GM12878 (cell line): ENCODE data around the gene IRF8. TPM values are rescaled to one million over a fixed set of nuclear protein-coding genes. Genes with fewer than 3 reads are reported as not detected.
A peak's percentile ranks its signal among the peaks of the same experiment; 100 is the strongest.

ENCODE experiments used
- BMI1 ChIP-seq: fragments of 450-650 bp; IDR thresholded peaks from 2 replicates; pipeline ENCODE4 v1.6.1; 2016; ENCODE audit warnings: mild to moderate bottlenecking, moderate library complexity, borderline replicate concordance
- CHD1 ChIP-seq: IDR thresholded peaks from 2 replicates; pipeline ENCODE4 v1.6.1; 2012; ENCODE audit warnings: low read depth, low read length, improper control_type of control experiment
- DPF2 ChIP-seq: fragments of 450-650 bp; IDR thresholded peaks from 2 replicates; pipeline ENCODE4 v1.6.1; 2017; ENCODE audit warnings: mild to moderate bottlenecking
- EED ChIP-seq: sonication (generic); IDR thresholded peaks from 2 replicates; pipeline ENCODE4 v1.6.1; 2016; ENCODE audit warnings: antibody characterized with exemption, low read depth
- EGR1 ChIP-seq, 2 experiments: IDR thresholded peaks; 1 replicate in 1 of 2; 2 replicates in 1 of 2; pipeline ENCODE4 v1.6.1; 2011 to 2012; ENCODE audit warnings: low read depth in 2 of 2, low read length in 2 of 2, borderline replicate concordance in 1 of 2, mild to moderate bottlenecking in 1 of 2, moderate library complexity in 1 of 2
- EP300 ChIP-seq, 2 experiments: fragments of 150-350 bp in 1 of 2; IDR thresholded peaks; 2 replicates each; pipeline ENCODE4 v1.6.1; 2011 to 2012; ENCODE audit warnings: low read depth in 2 of 2, low read length in 2 of 2, borderline replicate concordance in 1 of 2, improper control_type of control experiment in 1 of 2, inconsistent platforms in 1 of 2; ENCODE audit not compliant: control insufficient read depth in 1 of 2
- ETV6 ChIP-seq, 2 experiments: fragments of 450-650 bp in 1 of 2; IDR thresholded peaks in 1 of 2; conservative IDR thresholded peaks in 1 of 2; 2 replicates each; pipeline ENCODE4 v1.6.1; 2014; ENCODE audit warnings: antibody characterized with exemption in 1 of 2, borderline replicate concordance in 1 of 2, low read depth in 1 of 2, mild to moderate bottlenecking in 1 of 2, moderate library complexity in 1 of 2
- GATAD2B ChIP-seq: fragments of 450-650 bp; conservative IDR thresholded peaks from 2 replicates; pipeline ENCODE4 v1.6.1; 2017; ENCODE audit warnings: low read depth, mild to moderate bottlenecking, moderate library complexity
- HDAC2 ChIP-seq: fragments of 200-600 bp; sonication (generic); IDR thresholded peaks from 2 replicates; pipeline ENCODE4 v1.6.1; 2017
- JUNB ChIP-seq: IDR thresholded peaks from 2 replicates; pipeline ENCODE4 v1.6.1; 2016; ENCODE audit warnings: antibody characterized with exemption, mild to moderate bottlenecking
- MEF2B ChIP-seq: fragments of 450-650 bp; IDR thresholded peaks from 2 replicates; pipeline ENCODE4 v1.6.1; 2018; ENCODE audit warnings: mild to moderate bottlenecking, moderate library complexity; ENCODE audit not compliant: partially characterized antibody, poor library complexity, severe bottlenecking
- MTA3 ChIP-seq: IDR thresholded peaks from 2 replicates; pipeline ENCODE4 v1.6.1; 2012; ENCODE audit warnings: low read length, inconsistent platforms, borderline replicate concordance
- NBN ChIP-seq: fragments of 450-650 bp; IDR thresholded peaks from 2 replicates; pipeline ENCODE4 v1.6.1; 2016
- NR2F1 ChIP-seq: fragments of 450-650 bp; conservative IDR thresholded peaks from 2 replicates; pipeline ENCODE4 v1.6.1; 2017; ENCODE audit warnings: mild to moderate bottlenecking
- PAX5 ChIP-seq: IDR thresholded peaks from 2 replicates; pipeline ENCODE4 v1.6.1; 2011; ENCODE audit warnings: low read depth, low read length, borderline replicate concordance
- RUNX3 ChIP-seq: IDR thresholded peaks from 2 replicates; pipeline ENCODE4 v1.6.1; 2012; ENCODE audit warnings: low read length, inconsistent platforms
- SIN3A ChIP-seq: IDR thresholded peaks from 2 replicates; pipeline ENCODE4 v1.6.1; 2012; ENCODE audit warnings: low read depth, low read length, improper control_type of control experiment
- TARDBP ChIP-seq: IDR thresholded peaks from 2 replicates; pipeline ENCODE4 v1.6.1; 2016; ENCODE audit warnings: borderline replicate concordance
- TBL1XR1 ChIP-seq: IDR thresholded peaks from 2 replicates; pipeline ENCODE4 v1.6.1; 2012; ENCODE audit warnings: low read depth, low read length, improper control_type of control experiment
- TCF12 ChIP-seq: IDR thresholded peaks from 2 replicates; pipeline ENCODE4 v1.6.1; 2011; ENCODE audit warnings: low read depth, mild to moderate bottlenecking, low read length
- TCF3 ChIP-seq: IDR thresholded peaks from 2 replicates; pipeline ENCODE4 v1.6.1; 2012; ENCODE audit warnings: low read depth, mild to moderate bottlenecking, low read length, borderline replicate concordance; ENCODE audit not compliant: insufficient read depth
- TCF7 ChIP-seq: IDR thresholded peaks from 2 replicates; pipeline ENCODE4 v1.6.1; 2014; ENCODE audit warnings: antibody characterized with exemption, borderline replicate concordance
- polyA plus RNA-seq, 11 experiments: library from polyadenylated mRNA; depleted of rRNA in 4 of 11; unstranded in 6 of 11; stranded (reverse) in 5 of 11; fragments of >200 nt; fragmentation: Nextera tagmentation in 4 of 11; fragmentation: Illumina TruSeq in 1 of 11; extraction: Ambion mirVana in 4 of 11; extraction: Trizol in 1 of 11; gene quantifications; 1 replicate in 1 of 11; 2 replicates in 10 of 11; pipeline versions ENCODE4 v1.2.1 to v1.2.3, GENCODE V29; 2011 to 2016; ENCODE audit warnings: inconsistent platforms in 2 of 11, missing spikeins in 2 of 11, low read depth in 1 of 11
- total RNA-seq, 4 experiments: library from RNA; depleted of rRNA in 3 of 4; stranded (reverse); fragments of >200 nt in 3 of 4; fragmentation: Illumina TruSeq in 1 of 4; extraction: Trizol in 1 of 4; gene quantifications; 2 replicates each; pipeline versions ENCODE4 v1.2.1 to v1.2.3, GENCODE V29; 2013 to 2021
- TF ChIP-seq, protein P1 (sequence below): fragments of 450-650 bp; IDR thresholded peaks from 2 replicates; pipeline ENCODE4 v1.6.1; 2016; ENCODE audit warnings: mild to moderate bottlenecking
- TF ChIP-seq, protein P2 (sequence below): fragments of 450-650 bp; IDR thresholded peaks from 2 replicates; pipeline ENCODE4 v1.6.1; 2017; ENCODE audit warnings: mild to moderate bottlenecking
- TF ChIP-seq, protein P3 (sequence below): fragments of 450-650 bp; IDR thresholded peaks from 2 replicates; pipeline ENCODE4 v1.6.1; 2017; ENCODE audit warnings: mild to moderate bottlenecking, low read depth, inconsistent platforms; ENCODE audit not compliant: poor library complexity, severe bottlenecking

The IRF8 gene
- total and polyA plus RNA-seq, 10 of the 15 experiments (the other 5 are each of a cell fraction or from before 2014, with no cell fraction given) = 17.1 to 237 (median 172) TPM

DNA sequence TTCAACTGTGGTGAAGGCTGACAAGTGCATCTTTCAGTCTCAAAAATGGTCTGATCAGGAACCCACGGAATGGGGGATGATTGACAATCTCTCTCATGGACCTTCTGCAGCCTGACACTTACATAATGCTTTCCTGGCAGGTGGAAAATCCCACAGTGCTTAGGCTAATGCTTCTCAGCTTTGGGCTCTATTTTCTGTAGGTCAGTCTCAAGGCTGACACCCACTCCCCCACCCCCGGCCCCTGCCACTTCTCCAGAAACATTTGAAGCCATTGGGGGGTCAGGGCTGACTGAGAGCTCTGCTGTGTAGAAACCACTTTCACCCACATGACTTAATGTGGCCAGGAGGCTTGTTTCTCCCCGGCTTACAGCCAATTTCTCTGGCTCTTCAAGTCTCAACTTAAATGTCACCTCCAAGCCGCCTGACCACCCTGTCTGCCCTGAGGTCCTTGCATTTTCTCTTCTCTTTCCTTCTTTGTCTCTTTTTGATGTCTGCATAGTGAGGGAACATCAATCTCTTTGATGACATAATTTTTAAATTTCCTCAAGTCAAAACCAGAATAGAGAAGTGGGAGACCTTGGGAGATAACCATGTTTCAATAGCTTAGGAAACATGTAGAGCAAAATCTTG, 16.7 kb upstream of the IRF8 start (continued):
- TF ChIP-seq TCF12 (0 out of 2 replicates have a peak, but pooled peaks have one; percentile 32), PAX5 (peak; percentile 54; the same call in 1 of the 2 replicates), TCF7 (peak; percentile 44; the same call in 1 of the 2 replicates), RUNX3 (peak; percentile 78), CHD1 (no peak), TARDBP (no peak), EED (no peak; the same call in 1 of the 2 replicates), DPF2 (0 out of 2 replicates have a peak, but pooled peaks have one; percentile 45), EGR1 (IDR thresholded peaks at IDR 0.05; ENCODE audit: borderline replicate concordance in 1 of 2, low read depth in 2 of 2, low read length in 2 of 2) (0 out of 3 replicates have a peak, but pooled peaks of 1 of the 2 experiments have one; percentile 60), JUNB (peak; percentile 67), TCF3 (0 out of 2 replicates have a peak, but pooled peaks have one; percentile 11), GATAD2B (0 out of 2 replicates have a peak, but pooled peaks have one; percentile 14), TBL1XR1 (no peak), NR2F1 (peak; percentile 51; the same call in 1 of the 2 replicates), HDAC2 (peak; percentile 56; the same call in 1 of the 2 replicates), SIN3A (no peak), ETV6 (conservative IDR thresholded peaks at IDR 0.05 in 1 of 2, IDR thresholded peaks at IDR 0.05 in 1 of 2; ENCODE audit: borderline replicate concordance in 1 of 2, low read depth in 1 of 2) (peak in 1 of 2 experiments; percentile 47; a peak in 1 of 4 replicates), MEF2B (peak; percentile 49), MTA3 (0 out of 2 replicates have a peak, but pooled peaks have one; percentile 22), BMI1 (peak; percentile 39; the same call in 1 of the 2 replicates), EP300 (IDR thresholded peaks at IDR 0.05; ENCODE audit: borderline replicate concordance in 1 of 2, control insufficient read depth in 1 of 2, low read depth in 2 of 2, low read length in 2 of 2) (peak; percentile 11 to 54; a peak in 1 of 4 replicates), NBN (0 out of 2 replicates have a peak, but pooled peaks have one; percentile 44)
- TF ChIP-seq, protein P1, sequence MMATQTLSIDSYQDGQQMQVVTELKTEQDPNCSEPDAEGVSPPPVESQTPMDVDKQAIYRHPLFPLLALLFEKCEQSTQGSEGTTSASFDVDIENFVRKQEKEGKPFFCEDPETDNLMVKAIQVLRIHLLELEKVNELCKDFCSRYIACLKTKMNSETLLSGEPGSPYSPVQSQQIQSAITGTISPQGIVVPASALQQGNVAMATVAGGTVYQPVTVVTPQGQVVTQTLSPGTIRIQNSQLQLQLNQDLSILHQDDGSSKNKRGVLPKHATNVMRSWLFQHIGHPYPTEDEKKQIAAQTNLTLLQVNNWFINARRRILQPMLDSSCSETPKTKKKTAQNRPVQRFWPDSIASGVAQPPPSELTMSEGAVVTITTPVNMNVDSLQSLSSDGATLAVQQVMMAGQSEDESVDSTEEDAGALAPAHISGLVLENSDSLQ = peak; percentile 79
- TF ChIP-seq, protein P2, sequence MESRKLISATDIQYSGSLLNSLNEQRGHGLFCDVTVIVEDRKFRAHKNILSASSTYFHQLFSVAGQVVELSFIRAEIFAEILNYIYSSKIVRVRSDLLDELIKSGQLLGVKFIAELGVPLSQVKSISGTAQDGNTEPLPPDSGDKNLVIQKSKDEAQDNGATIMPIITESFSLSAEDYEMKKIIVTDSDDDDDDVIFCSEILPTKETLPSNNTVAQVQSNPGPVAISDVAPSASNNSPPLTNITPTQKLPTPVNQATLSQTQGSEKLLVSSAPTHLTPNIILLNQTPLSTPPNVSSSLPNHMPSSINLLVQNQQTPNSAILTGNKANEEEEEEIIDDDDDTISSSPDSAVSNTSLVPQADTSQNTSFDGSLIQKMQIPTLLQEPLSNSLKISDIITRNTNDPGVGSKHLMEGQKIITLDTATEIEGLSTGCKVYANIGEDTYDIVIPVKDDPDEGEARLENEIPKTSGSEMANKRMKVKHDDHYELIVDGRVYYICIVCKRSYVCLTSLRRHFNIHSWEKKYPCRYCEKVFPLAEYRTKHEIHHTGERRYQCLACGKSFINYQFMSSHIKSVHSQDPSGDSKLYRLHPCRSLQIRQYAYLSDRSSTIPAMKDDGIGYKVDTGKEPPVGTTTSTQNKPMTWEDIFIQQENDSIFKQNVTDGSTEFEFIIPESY = no peak
- TF ChIP-seq, protein P3, sequence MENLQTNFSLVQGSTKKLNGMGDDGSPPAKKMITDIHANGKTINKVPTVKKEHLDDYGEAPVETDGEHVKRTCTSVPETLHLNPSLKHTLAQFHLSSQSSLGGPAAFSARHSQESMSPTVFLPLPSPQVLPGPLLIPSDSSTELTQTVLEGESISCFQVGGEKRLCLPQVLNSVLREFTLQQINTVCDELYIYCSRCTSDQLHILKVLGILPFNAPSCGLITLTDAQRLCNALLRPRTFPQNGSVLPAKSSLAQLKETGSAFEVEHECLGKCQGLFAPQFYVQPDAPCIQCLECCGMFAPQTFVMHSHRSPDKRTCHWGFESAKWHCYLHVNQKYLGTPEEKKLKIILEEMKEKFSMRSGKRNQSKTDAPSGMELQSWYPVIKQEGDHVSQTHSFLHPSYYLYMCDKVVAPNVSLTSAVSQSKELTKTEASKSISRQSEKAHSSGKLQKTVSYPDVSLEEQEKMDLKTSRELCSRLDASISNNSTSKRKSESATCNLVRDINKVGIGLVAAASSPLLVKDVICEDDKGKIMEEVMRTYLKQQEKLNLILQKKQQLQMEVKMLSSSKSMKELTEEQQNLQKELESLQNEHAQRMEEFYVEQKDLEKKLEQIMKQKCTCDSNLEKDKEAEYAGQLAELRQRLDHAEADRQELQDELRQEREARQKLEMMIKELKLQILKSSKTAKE = peak; percentile 51
